IMR-90 (cell line): Measurements from ENCODE around the gene NMNAT3. TPM values are rescaled to one million over a fixed set of nuclear protein-coding genes. Genes with fewer than 3 reads are reported as not detected.

Experiments used
- ATAC-seq: fragments of 200-7000 bp; cut with Tn5 transposase; 2 replicates; pipeline ENCODE4 v1.9.1; 2020; ENCODE audit warnings: low read depth, mild to moderate bottlenecking, moderate library complexity
- BruUV-seq: library from RNA; stranded (reverse); fragments of 400-500 nt; replicated peaks from 2 replicates; lab custom pipeline; 2021; lab: Mats Ljungman, UMichigan
- CTCF ChIA-PET: fragments of 300-600 bp; formaldehyde crosslinking; extraction: SDS; loops from one replicate; lab custom pipeline; 2021; ENCODE audit warnings: antibody characterized with exemption; lab: Yijun Ruan, JAX
- POLR2A ChIA-PET: fragments of 300-600 bp; sonication (Branson Sonifier 250); formaldehyde crosslinking; loops from one replicate; lab custom pipeline; 2022; ENCODE audit warnings: antibody characterized with exemption; ENCODE audit not compliant: unreplicated experiment; lab: Charles Lee
- DNase-seq: peaks from one replicate; pipeline ENCODE4 v3.0.0; 2013
- H2AFZ ChIP-seq: replicated peaks from 2 replicates; pipeline ENCODE3; 2013; ENCODE audit warnings: low read length, mild to moderate bottlenecking; ENCODE audit not compliant: poor library complexity
- H2AK5ac ChIP-seq: 2 replicates; pipeline ENCODE4 v1.6.1; 2013; ENCODE audit warnings: low read depth, low read length, inconsistent platforms
- H2AK9ac ChIP-seq: replicated peaks from 2 replicates; pipeline ENCODE3; 2013; ENCODE audit warnings: mild to moderate bottlenecking, low read depth, low read length, moderate library complexity; ENCODE audit not compliant: poor library complexity
- H2BK120ac ChIP-seq: 2 replicates; pipeline ENCODE4 v1.6.1; 2013; ENCODE audit warnings: low read depth, low read length, inconsistent platforms
- H2BK15ac ChIP-seq: 3 replicates; pipeline ENCODE4 v1.6.1; 2013; ENCODE audit warnings: low read depth, low read length, inconsistent platforms
- H2BK20ac ChIP-seq: 2 replicates; pipeline ENCODE4 v1.6.1; 2013; ENCODE audit warnings: low read depth, mild to moderate bottlenecking, inconsistent platforms, low read length, moderate library complexity
- H2BK5ac ChIP-seq: 2 replicates; pipeline ENCODE4 v1.6.1; 2013; ENCODE audit warnings: mild to moderate bottlenecking, low read depth, low read length, inconsistent platforms; ENCODE audit not compliant: poor library complexity, severe bottlenecking
- H3K14ac ChIP-seq: replicated peaks from 2 replicates; pipeline ENCODE4 v1.6.1; 2013; ENCODE audit warnings: low read depth, low read length, inconsistent platforms
- H3K18ac ChIP-seq: 2 replicates; pipeline ENCODE4 v1.6.1; 2013; ENCODE audit warnings: low read depth, low read length, control low read depth
- H3K23ac ChIP-seq: 2 replicates; pipeline ENCODE4 v1.6.1; 2013; ENCODE audit warnings: low read depth, low read length, inconsistent platforms
- H3K27ac ChIP-seq: 2 replicates; pipeline ENCODE4 v1.5.1; 2013; ENCODE audit warnings: mild to moderate bottlenecking, control low read depth, low read length; ENCODE audit not compliant: insufficient read depth
- H3K27me3 ChIP-seq: 2 replicates; pipeline ENCODE4 v1.6.1; 2013; ENCODE audit warnings: low read length; ENCODE audit not compliant: control insufficient read depth, insufficient read depth
- H3K36me3 ChIP-seq: 2 replicates; pipeline ENCODE4 v1.6.1; 2013; ENCODE audit warnings: low read length, mixed read lengths; ENCODE audit not compliant: control insufficient read depth, insufficient read depth
- H3K4ac ChIP-seq: 2 replicates; pipeline ENCODE4 v1.6.1; 2013; ENCODE audit warnings: low read depth, low read length, inconsistent platforms
- H3K4me1 ChIP-seq: 2 replicates; pipeline ENCODE4 v1.6.1; 2013; ENCODE audit warnings: low read length, mixed read lengths; ENCODE audit not compliant: control insufficient read depth, insufficient read depth
- H3K4me2 ChIP-seq: 2 replicates; pipeline ENCODE4 v1.6.1; 2013; ENCODE audit warnings: low read depth, mild to moderate bottlenecking, control low read depth, low read length, moderate library complexity
- H3K4me3 ChIP-seq: 2 replicates; pipeline ENCODE4 v1.5.1; 2013; ENCODE audit warnings: low read depth, mild to moderate bottlenecking, control low read depth, low read length, moderate library complexity; ENCODE audit not compliant: insufficient read depth
- H3K56ac ChIP-seq: 2 replicates; pipeline ENCODE4 v1.6.1; 2013; ENCODE audit warnings: low read length, inconsistent platforms; ENCODE audit not compliant: insufficient read depth; ENCODE audit errors: extremely low read depth
- H3K79me1 ChIP-seq, 2 experiments: 2 replicates each; pipeline ENCODE4 v1.6.1; 2013; ENCODE audit warnings: low read length in 2 of 2, inconsistent platforms in 1 of 2, low read depth in 1 of 2
- H3K9ac ChIP-seq: 2 replicates; pipeline ENCODE4 v1.6.1; 2013; ENCODE audit warnings: low read depth, low read length, control low read depth
- H3K9me1 ChIP-seq: 2 replicates; pipeline ENCODE4 v1.6.1; 2013; ENCODE audit warnings: low read length, inconsistent platforms; ENCODE audit not compliant: insufficient read depth
- H3K9me3 ChIP-seq: 2 replicates; pipeline ENCODE4 v1.6.1; 2013; ENCODE audit warnings: low read length; ENCODE audit not compliant: control insufficient read depth, insufficient read depth
- H4K20me1 ChIP-seq: 2 replicates; pipeline ENCODE4 v1.6.1; 2013; ENCODE audit warnings: low read length, inconsistent platforms; ENCODE audit not compliant: insufficient read depth
- H4K5ac ChIP-seq: 2 replicates; pipeline ENCODE4 v1.6.1; 2013; ENCODE audit warnings: mild to moderate bottlenecking, low read depth, low read length, control low read depth
- H4K8ac ChIP-seq, 2 experiments: 2 replicates each; pipeline ENCODE4 v1.6.1; 2013; ENCODE audit warnings: low read depth in 2 of 2, low read length in 2 of 2, control low read depth in 1 of 2, inconsistent platforms in 1 of 2
- H4K91ac ChIP-seq: 2 replicates; pipeline ENCODE4 v1.6.1; 2013; ENCODE audit warnings: low read depth, low read length, inconsistent platforms; ENCODE audit not compliant: insufficient read depth
- CHD1 ChIP-seq: IDR thresholded peaks from 2 replicates; pipeline ENCODE4 v1.6.1; 2012; ENCODE audit warnings: low read depth, low read length, improper control_type of control experiment
- POLR2A ChIP-seq: IDR thresholded peaks from 2 replicates; pipeline ENCODE4 v1.6.1; 2012; ENCODE audit warnings: mild to moderate bottlenecking, low read depth, low read length
- WGBS, 2 experiments: methylation state at CpG; one replicate each; pipeline versions ENCODE4 v1.1.5 to v1.1.7; 2013; ENCODE audit warnings: missing lambda C conversion rate in 2 of 2; ENCODE audit not compliant: insufficient read length in 1 of 2; ENCODE audit errors: extremely low coverage in 2 of 2; 5-methylcytosine and 5-hydroxymethylcytosine counted together
- dilution Hi-C: fragments of 300-500 bp; cut with HindIII; formaldehyde crosslinking; loops from one replicate; pipeline ENCODE4 v1.14.3; 2018; ENCODE audit warnings: low sequenced_read_pairs; ENCODE audit not compliant: unreplicated experiment
- in situ Hi-C: fragments of 300-500 bp; cut with MboI; formaldehyde crosslinking; loops from 3 replicates; pipeline ENCODE4 v1.14.3; 2019; ENCODE audit warnings: low sequenced_read_pairs, inconsistent platforms, mixed read lengths
- intact Hi-C: fragments of 100-400 bp; cut with micrococcal nuclease; formaldehyde crosslinking; loops from 2 replicates; pipeline ENCODE4 v1.10.0; 2022
- polyA plus RNA-seq, 3 experiments: library from polyadenylated mRNA; depleted of rRNA; stranded (reverse); fragments of >200 nt; gene quantifications; 2 replicates each; pipeline ENCODE4 v1.2.3, GENCODE V29; 2012; ENCODE audit warnings: low replicate concordance in 1 of 3
- total RNA-seq: library from RNA; depleted of rRNA; stranded (reverse); fragments of >200 nt; gene quantifications from 2 replicates; pipeline ENCODE4 v1.2.3, GENCODE V29; 2012

NMNAT3 gene
- total and polyA plus RNA-seq, 2 of the 4 experiments (the other 2 are of a cell fraction), result 0.12 to 0.36 TPM

GRCh38 chr3:139572847-139573672 lies 104.7 kb downstream of the NMNAT3 start:
- TF ChIP-seq POLR2A (no peak), CHD1 (no peak)
- Histone ChIP-seq H2BK5ac (no peak overlapping the region), H2AK5ac (no peak overlapping the region), H3K18ac (no peak overlapping the region), H2AK9ac (no peak overlapping the region), H3K4ac (no peak overlapping the region), H3K4me3 (no peak overlapping the region), H3K14ac (no peak overlapping the region), H4K5ac (no peak overlapping the region), H3K9me1 (no peaks in the 10 kb centered on the region), H2BK120ac (no peak overlapping the region), H2AFZ (no peak overlapping the region), H3K27ac (no peak overlapping the region), H4K20me1 (no peaks in the 10 kb centered on the region), H3K9me3 (no peaks in the 10 kb centered on the region), H3K4me1 (no peaks in the 10 kb centered on the region), H3K36me3 (no peaks in the 10 kb centered on the region), H3K56ac (no peak overlapping the region), H2BK20ac (no peak overlapping the region), H3K4me2 (no peak overlapping the region), H3K79me1 (no peaks in the 10 kb centered on the region), H4K91ac (no peak overlapping the region), H3K27me3 (no peaks in the 10 kb centered on the region), H3K9ac (no peak overlapping the region), H2BK15ac (no peak overlapping the region), H3K23ac (no peak overlapping the region), H4K8ac (no peak overlapping the region)
- 83% methylated on average over 3 of the region's 6 CpGs; no CpG with 5 or more reads in 1 of the 2 experiments for WGBS, 2 experiments
- ChIA-PET POLR2A (no interaction called here), CTCF (no interaction called here)
- in situ Hi-C loops (no loop called here), intact Hi-C loops (no loop called here), dilution Hi-C loops (no loop called here)
- DNase-seq (no peak), ATAC-seq (no peak)
- BruUV-seq, result no TSS peak
